Upper lobe of left lung (tissue), 6 donors: ENCODE results near the gene ACTN4. TPM values are rescaled to one million over a fixed set of nuclear protein-coding genes. Genes with fewer than 3 reads are reported as not detected.

Source experiments
- ATAC-seq, 2 donors: fragments of 200-7000 bp; cut with Tn5 transposase; one replicate each; pipeline ENCODE4 v1.9.1; 2022; ENCODE audit warnings: mild to moderate bottlenecking in 2 of 2, moderate library complexity in 2 of 2; ENCODE audit not compliant: low FRiP score in 2 of 2
- DNase-seq, 2 donors: peaks; one replicate each; pipeline ENCODE4 v3.0.0-alpha.2; 2019 to 2020
- H3K27ac ChIP-seq, 4 donors: fragments of 200-600 bp; sonication (generic); one replicate each; pipeline ENCODE4 v1.5.1; 2016 to 2019
- H3K27me3 ChIP-seq, 4 donors: fragments of 200-600 bp; sonication (generic); one replicate each; pipeline ENCODE4 v1.5.1; 2017 to 2019
- H3K36me3 ChIP-seq, 4 donors: fragments of 200-600 bp; sonication (generic); one replicate each; pipeline ENCODE4 v1.5.1; 2016 to 2019
- H3K4me1 ChIP-seq, 4 donors: fragments of 200-600 bp; sonication (generic); one replicate each; pipeline ENCODE4 v1.5.1; 2018 to 2019
- H3K4me3 ChIP-seq, 4 donors: fragments of 200-600 bp; sonication (generic); one replicate each; pipeline ENCODE4 v1.5.1; 2017 to 2019; ENCODE audit warnings: mild to moderate bottlenecking in 2 of 4, moderate library complexity in 1 of 4
- H3K9me3 ChIP-seq, 4 donors: fragments of 200-600 bp; sonication (generic); one replicate each; pipeline ENCODE4 v1.5.1; 2018 to 2019
- EP300 ChIP-seq, 4 donors: sonication (generic); formaldehyde crosslinking; IDR thresholded peaks; one replicate each; pipeline ENCODE4 v1.5.1; 2017; ENCODE audit warnings: antibody characterized with exemption in 4 of 4, control low read depth in 2 of 4
- POLR2A ChIP-seq, 4 donors: fragments of 450-650 bp; IDR thresholded peaks; one replicate each; pipeline ENCODE4 v1.5.1; 2016 to 2017; ENCODE audit warnings: antibody characterized with exemption in 4 of 4, mild to moderate bottlenecking in 2 of 4
- POLR2AphosphoS5 ChIP-seq, 2 donors: sonication (generic); formaldehyde crosslinking; IDR thresholded peaks; one replicate each; pipeline ENCODE4 v1.5.1; 2017; ENCODE audit warnings: antibody characterized with exemption in 2 of 2
- WGBS, 2 donors: methylation state at CpG; one replicate each; pipeline ENCODE4 v1.1.5; 2017 to 2018; 5-methylcytosine and 5-hydroxymethylcytosine counted together
- total RNA-seq, 6 donors: library from RNA; depleted of rRNA in 4 of 6; stranded (reverse); fragments of >200 nt in 4 of 6; gene quantifications; one replicate each; pipeline versions ENCODE4 v1.1.0 to v1.2.1, GENCODE V29; 2016 to 2021
- TF ChIP-seq, protein P1 (sequence below), 6 experiments: fragments of 450-650 bp in 4 of 6; fragments of 200-600 bp in 2 of 6; sonication (generic) in 2 of 6; IDR thresholded peaks; one replicate each; pipeline ENCODE4 v1.5.1; 2016 to 2019; ENCODE audit warnings: antibody characterized with exemption in 6 of 6
- donor health status: DM: no; HTN: no; CAD: no; lungs with moderate emphysema.
- donor health status: DM: no; HTN: yes; CAD: no; lungs with severe emphysema.

ACTN4 gene
- total RNA-seq, 6 donors from 2014 or later: 162 to 636 (median 512) TPM

- peaks cover 33 to 67% (median 48%) of the 10 kb centered on the region in 4 donors for H3K4me1 ChIP-seq
- no peaks in the 10 kb centered on the region for H3K9me3 ChIP-seq
- H3K27me3 ChIP-seq: no peaks in the 10 kb centered on the region
- ATAC-seq: no peak
- no peak for DNase-seq
- WGBS, 2 donors: 44 to 60% methylated on average over 2 to 4 of the region's 4 CpGs
- peak overlapping the region; percentile 59 to 89 (median 84) for H3K27ac ChIP-seq
- TF ChIP-seq EP300 (IDR thresholded peaks at IDR 0.05) (no peak), POLR2AphosphoS5 (IDR thresholded peaks at IDR 0.05) (no peak), POLR2A (IDR thresholded peaks at IDR 0.05) (no peak)
- TF ChIP-seq, protein P1, sequence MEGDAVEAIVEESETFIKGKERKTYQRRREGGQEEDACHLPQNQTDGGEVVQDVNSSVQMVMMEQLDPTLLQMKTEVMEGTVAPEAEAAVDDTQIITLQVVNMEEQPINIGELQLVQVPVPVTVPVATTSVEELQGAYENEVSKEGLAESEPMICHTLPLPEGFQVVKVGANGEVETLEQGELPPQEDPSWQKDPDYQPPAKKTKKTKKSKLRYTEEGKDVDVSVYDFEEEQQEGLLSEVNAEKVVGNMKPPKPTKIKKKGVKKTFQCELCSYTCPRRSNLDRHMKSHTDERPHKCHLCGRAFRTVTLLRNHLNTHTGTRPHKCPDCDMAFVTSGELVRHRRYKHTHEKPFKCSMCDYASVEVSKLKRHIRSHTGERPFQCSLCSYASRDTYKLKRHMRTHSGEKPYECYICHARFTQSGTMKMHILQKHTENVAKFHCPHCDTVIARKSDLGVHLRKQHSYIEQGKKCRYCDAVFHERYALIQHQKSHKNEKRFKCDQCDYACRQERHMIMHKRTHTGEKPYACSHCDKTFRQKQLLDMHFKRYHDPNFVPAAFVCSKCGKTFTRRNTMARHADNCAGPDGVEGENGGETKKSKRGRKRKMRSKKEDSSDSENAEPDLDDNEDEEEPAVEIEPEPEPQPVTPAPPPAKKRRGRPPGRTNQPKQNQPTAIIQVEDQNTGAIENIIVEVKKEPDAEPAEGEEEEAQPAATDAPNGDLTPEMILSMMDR (IDR thresholded peaks at IDR 0.05): no peak
- H3K36me3 ChIP-seq: peaks cover 0 to 32% (median 21%) of the 10 kb centered on the region in 4 donors
- H3K4me3 ChIP-seq: no peak overlapping the region
These were observed 86.7 kb downstream of the ACTN4 start for GRCh38 chr19:38734176-38734425.

DNA sequence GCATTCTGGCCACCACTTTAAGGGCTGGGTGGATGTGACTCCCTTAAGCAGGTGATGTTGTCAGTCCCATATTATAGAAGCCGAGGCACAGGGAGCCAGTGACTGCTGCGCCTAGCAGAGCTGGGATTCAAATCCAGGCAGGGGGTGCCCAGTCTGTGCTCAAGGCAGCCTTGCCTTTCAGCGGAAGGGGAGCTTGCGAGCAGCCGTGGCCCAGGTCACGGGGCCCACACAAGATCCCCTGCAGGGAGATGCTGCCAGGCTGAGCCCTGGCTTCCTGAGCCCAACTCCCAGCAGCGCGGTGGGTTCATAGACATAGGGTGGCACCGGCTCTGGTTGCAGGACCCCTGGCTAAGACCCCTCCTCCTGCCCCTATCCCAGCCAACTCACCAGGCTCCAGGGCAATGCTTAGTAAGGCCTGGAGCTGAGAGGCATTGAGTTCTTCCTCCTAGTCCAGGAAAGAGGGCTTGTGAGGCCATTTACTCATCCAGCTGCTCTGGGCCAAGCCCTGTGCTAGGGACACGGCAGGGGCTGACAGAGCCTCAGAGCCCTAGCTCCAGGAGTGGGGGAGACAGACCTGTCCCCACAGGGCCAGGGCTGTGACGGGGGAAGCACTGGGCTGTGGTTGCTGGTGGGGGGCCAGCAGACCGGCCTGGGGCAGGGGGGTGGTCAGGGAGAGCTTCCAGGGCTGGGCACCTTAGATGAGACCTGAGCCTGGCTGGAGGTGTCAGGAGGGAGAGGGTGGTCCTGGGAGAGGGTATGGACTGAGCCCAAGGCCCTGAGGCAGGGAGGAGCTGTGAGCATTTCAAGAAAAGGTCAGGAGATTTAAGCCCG lies 87.2 kb downstream of the ACTN4 start:
- Histone ChIP-seq H3K9me3 (no peaks in the 10 kb centered on the region), H3K4me1 (peaks cover 33 to 63% (median 48%) of the 10 kb centered on the region in 4 donors), H3K27ac (peak overlapping the region; percentile 59 to 89 (median 84)), H3K4me3 (peak overlapping the region in 3 of 4 donors; percentile 16 to 29 (median 20)), H3K27me3 (no peaks in the 10 kb centered on the region), H3K36me3 (peaks cover 0 to 26% (median 16%) of the 10 kb centered on the region in 4 donors)
- no peak for ATAC-seq
- WGBS, 2 donors: 29 to 55% methylated on average over 4 to 7 of the region's 13 CpGs
- peak; percentile 45 to 73 for DNase-seq
- TF ChIP-seq POLR2A (IDR thresholded peaks at IDR 0.05): no peak
- TF ChIP-seq, protein P1 (IDR thresholded peaks at IDR 0.05): no peak
- TF ChIP-seq POLR2AphosphoS5 (IDR thresholded peaks at IDR 0.05): no peak
- TF ChIP-seq EP300 (IDR thresholded peaks at IDR 0.05): no peak

- WGBS, 2 donors: 21 to 40% methylated on average over 6 to 7 of the region's 18 CpGs
- TF ChIP-seq EP300 (IDR thresholded peaks at IDR 0.05) (no peak), POLR2A (IDR thresholded peaks at IDR 0.05) (no peak), POLR2AphosphoS5 (IDR thresholded peaks at IDR 0.05) (no peak)
- TF ChIP-seq, protein P1 (IDR thresholded peaks at IDR 0.05): no peak
- Histone ChIP-seq H3K4me3 (peak overlapping the region in 3 of 4 donors; percentile 16 to 29 (median 20)), H3K36me3 (peaks cover 0 to 20% (median 13%) of the 10 kb centered on the region in 4 donors), H3K9me3 (no peaks in the 10 kb centered on the region), H3K27me3 (no peaks in the 10 kb centered on the region), H3K4me1 (peaks cover 33 to 63% (median 48%) of the 10 kb centered on the region in 4 donors), H3K27ac (peak overlapping the region; percentile 59 to 89 (median 84))
- peak in 1 of 2 donors; percentile 77 for DNase-seq
- ATAC-seq: no peak
These were observed 87.8 kb downstream of the ACTN4 start for GRCh38 chr19:38735257-38735686.

GRCh38 chr19:38736036-38736412 lies 88.6 kb downstream of the ACTN4 start:
- H3K4me1 ChIP-seq: peaks cover 31 to 62% (median 47%) of the 10 kb centered on the region in 4 donors
- H3K9me3 ChIP-seq: no peaks in the 10 kb centered on the region
- peak; percentile 54 to 93 for DNase-seq
- H3K36me3 ChIP-seq: peaks cover 0 to 12% (median 6%) of the 10 kb centered on the region in 4 donors
- peak overlapping the region; percentile 18 to 50 (median 46) for H3K4me3 ChIP-seq
- H3K27ac ChIP-seq: peak overlapping the region; percentile 47 to 79 (median 71)
- H3K27me3 ChIP-seq: no peaks in the 10 kb centered on the region
- WGBS, 2 donors: no CpG with 5 or more reads among the region's 42 CpGs
- ATAC-seq: peak in 1 of 2 donors; percentile 20
- TF ChIP-seq EP300 (IDR thresholded peaks at IDR 0.05): no peak
- TF ChIP-seq, protein P1 (IDR thresholded peaks at IDR 0.05): peak in 1 of 6 experiments; percentile 16
- peak in 1 of 4 donors; percentile 51 for TF ChIP-seq POLR2A (IDR thresholded peaks at IDR 0.05)
